ENCODE results near the gene AFF1.

Gene AFF1

DNA sequence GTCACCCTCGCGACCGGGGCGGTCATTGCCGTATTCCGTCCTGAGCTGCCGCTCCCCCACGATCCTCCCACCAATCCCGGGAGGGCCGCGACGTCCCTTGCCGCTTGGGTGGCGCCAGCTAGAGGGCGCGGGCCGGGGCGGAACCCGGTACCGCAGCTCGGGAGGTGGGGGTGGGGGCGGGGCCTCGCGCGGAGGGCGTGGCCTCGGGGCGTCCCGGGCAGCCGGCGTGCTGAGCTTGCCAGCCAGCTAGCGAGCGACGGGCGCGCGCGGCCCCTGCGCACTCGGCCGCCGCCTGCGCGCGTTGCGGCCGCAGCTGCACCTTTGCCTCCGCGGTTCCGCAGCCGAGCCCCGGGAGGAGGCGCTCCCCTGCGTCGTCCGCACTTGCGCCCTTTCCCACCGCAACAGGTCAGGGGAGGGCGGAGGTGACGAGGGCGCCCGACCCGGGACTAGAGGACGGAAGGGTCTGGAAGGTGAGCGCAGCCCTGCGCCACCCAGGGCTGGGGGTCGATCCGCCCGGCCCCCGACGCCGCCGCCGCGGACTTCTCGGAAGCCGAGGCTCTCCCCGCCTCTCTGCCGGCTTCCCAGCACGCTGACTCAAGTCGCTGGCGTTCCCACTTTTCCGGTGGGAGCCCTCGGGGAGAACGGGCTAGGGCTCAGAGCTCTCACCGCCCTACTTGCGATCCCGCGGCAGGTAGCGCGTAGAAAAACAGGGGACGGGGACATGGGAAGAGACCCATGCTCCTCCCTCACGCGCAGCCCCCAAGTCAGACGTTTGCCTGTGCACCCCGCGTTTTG lies at the start of gene AFF1:
Gene AFF1, plus strand, starts transcription at position 241 of the 795 bp plus-strand sequence. CDS start 13,523 bp downstream, outside the sequence.
- no peak for DNase-seq (ENCODE audit: low read depth, low spot score)

DNA sequence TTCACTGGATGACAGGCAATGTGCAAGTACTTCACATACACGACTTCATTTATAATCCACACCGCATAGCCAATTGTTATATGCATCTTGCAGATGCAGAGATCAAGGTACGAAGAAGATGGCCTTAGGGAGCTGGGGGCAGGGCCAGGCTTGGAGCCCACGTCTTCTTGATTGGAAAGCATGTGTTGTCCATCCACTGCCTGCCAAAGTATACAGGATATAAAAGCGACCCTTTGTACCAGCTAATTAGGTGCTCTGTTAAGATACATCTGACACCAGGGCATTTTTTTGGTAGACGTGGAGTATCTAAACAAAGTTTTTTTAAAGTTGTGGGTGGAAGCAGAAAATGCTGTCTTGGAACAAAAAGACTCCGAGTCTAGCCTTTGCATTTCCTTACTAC lies 44.0 kb upstream of the AFF1 start:
- DNase-seq (ENCODE audit: low read depth, low spot score): no peak

DNA sequence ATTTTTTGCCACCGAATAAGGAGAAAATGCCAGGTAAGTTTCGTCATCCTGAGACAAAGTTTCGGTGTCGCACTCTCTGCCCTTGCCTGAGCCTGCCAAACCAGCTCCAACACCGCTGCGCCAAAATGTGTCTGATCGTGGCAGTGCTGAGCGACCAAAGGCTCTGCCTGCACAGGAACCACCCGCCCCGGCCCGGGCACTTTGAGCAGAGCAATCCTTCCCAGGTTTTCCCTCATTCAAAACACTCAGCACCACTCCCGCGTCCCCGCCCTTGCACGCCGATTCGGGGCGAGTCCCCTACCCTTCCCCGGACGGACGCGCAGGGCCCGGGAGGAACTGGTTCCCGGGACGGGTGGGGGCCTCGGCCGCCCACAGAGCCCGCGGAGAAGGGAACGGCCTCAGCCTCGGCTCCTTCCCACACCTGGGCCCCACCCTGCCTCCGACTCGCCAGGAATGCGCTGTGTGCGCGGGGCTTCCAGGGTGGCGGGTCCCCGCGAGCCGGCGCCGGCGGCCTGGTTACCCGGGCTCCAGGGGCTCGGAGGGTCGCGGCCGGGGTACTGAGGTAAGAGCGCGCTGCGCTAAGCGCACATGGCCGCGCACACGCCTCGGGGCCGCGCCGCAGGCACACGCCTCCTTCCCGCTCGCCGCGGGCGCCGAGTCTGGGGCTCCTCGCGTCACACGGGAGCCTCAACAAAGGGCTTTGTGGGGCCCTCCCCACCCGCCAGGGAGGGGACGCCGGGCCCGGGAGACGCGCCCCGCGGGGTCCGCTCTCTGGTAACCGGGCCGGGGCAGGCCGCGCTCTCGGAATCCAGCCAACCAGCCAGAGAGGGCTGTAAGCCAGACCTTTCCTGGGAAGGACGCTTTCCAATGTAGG lies 42.8 kb upstream of the AFF1 start, which contains the start of gene C4orf36:
Gene C4orf36, minus strand, starts transcription at position 661 of the 874 bp plus-strand sequence. CDS start 902 bp downstream, outside the sequence.
- no peak for DNase-seq (ENCODE audit: low read depth, low spot score)

GRCh38 chr4:86892636-86892960 lies 42.2 kb upstream of the AFF1 start:
- no peak for DNase-seq (ENCODE audit: low read depth, low spot score)

GRCh38 chr4:86893136-86893535 lies 41.7 kb upstream of the AFF1 start:
- no peak for DNase-seq (ENCODE audit: low read depth, low spot score)

DNA sequence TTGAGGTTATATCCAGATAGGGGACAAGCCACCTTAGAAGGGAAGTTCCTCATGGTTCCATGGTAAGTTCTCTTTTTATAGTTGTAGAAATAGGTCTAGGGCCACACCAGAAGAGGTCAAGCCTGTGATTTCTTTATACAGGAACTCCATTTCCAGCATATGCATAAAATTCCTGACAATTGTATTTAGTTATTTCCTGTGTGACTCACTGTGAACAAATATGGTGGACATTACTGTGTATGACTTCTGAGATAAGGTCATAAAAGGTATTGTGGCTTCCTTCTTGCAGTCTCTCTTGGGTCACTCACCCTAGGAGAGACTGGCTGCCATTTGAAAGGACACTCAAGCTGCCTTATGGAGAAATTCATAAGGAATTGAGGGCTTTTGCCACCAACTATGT lies 40.4 kb upstream of the AFF1 start:
- no peak for DNase-seq (ENCODE audit: low read depth, low spot score)

GRCh38 chr4:86895692-86896488 lies 38.9 kb upstream of the AFF1 start:
- no peak for DNase-seq (ENCODE audit: low read depth, low spot score)

DNA sequence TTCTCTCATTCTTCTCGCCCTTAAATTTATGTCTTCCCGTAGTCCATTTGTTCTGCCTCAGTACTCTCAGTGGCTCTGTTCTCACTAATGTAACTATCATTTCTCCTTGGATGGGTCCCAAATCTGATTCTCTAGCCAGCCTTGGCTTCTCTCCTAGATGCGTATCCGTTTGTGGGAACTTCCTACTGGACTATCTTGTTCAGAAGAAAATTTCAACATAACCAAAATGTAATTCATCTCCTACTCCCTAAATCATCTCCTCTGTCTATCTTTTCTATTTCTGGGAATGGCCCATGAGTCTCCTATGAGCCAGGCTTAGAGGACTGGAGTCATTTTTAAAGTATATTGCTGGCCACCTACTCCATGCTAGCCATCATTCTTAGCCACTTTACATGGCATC lies 38.2 kb upstream of the AFF1 start:
- no peak for DNase-seq (ENCODE audit: low read depth, low spot score)

GRCh38 chr4:86898562-86898961 lies 36.2 kb upstream of the AFF1 start:
- no peak for DNase-seq (ENCODE audit: low read depth, low spot score)

GRCh38 chr4:86901864-86902263 lies 32.9 kb upstream of the AFF1 start:
- DNase-seq (ENCODE audit: low read depth, low spot score): no peak

GRCh38 chr4:86908251-86908657 lies 26.6 kb upstream of the AFF1 start:
- DNase-seq (ENCODE audit: low read depth, low spot score): no peak

DNA sequence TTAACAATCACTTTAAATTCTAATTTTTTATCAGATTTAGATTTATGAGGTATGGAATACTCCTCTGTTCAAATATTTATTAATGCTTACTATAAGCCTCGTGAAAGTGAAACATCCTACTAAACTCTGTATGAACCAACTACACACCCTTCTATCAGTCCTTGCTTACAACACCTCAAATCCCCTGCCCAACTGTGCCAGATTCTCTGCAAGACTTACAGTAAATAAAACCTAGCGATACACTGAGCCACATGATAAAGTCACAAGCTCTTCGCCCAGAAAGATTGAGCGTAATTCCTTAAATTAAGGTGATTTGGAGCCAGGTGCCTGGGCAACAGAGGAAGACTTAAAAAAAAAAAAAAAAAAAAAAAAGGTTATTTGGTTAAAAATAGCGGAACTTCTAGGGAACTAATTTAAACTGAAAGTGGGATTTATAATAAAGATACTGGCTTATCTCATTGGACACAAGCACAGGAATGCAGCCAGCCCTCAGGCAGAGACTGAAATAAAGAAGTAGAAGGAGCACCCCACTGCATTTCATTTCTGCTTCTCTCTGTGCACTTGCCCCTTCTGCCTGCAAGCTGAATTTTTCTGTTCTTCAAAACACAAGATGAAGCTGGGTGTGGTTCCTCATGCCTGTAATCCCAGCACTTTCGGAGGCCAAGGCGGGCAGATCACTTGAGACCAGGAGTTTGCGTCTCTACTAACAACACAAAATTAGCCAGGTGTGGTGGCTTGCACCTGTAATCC lies 25.1 kb upstream of the AFF1 start:
- no peak for DNase-seq (ENCODE audit: low read depth, low spot score)

- DNase-seq (ENCODE audit: low read depth, low spot score): no peak
Measured at GRCh38 chr4:86910369-86910768, 24.4 kb upstream of the AFF1 start.

- no peak for DNase-seq (ENCODE audit: low read depth, low spot score)
Measured at GRCh38 chr4:86910820-86911684, 23.8 kb upstream of the AFF1 start.

DNA sequence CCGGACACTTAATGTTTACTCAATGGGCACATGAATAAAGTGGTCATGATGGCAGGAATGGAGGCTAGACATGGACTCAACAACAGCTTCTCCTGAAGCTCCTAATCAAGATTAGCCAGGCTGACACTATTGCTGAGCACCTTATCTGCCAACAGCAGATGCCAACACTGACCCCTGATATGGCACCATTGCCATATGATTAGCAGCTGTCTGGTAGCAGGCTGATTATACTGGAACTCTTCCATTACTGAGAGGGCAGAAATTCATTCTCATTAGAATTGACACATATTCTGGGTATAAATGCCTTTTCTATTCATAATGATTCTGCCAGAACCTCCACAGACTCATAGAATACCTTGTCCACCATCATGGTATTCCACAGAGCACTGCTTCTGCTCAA lies 18.4 kb upstream of the AFF1 start:
- no peak for DNase-seq (ENCODE audit: low read depth, low spot score)

DNA sequence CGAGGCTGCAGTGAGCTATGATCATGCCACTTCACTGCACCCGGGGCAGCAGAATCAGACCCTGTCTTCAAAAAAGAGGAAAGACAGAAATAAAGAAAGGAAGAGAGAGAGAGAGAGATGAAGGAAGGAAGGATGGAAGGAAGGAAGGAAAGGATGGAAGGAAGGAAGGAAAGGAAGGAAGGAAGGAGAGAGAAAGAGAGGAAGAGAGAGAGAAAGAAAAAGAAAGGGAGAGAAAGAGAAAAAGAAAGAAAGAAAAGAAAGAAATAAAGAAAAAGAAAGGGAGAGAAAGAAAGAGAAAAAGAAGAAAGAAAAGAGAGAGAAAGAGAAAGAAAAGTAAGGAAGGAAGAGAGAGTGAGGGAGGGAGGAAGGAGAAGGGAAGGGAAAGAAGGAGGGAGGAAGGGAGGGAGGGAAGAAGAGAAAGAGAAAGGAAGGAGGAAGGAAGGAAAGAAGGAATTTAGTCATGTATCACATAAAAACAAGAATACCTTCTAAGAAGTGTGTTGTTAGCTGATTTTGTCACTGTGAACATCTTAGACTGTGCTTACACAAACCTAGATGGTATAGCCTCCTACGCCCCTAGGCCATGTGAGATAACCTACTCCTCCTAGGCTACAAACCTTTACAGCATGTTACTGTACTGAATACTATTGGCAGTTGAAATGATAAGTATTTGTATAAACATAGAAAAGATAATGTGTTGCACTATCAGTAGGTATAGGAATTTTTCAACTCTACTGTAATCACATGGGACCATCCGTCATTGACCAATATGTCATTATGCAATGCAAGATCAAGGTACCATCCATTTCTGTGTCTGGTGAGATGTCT lies 17.4 kb upstream of the AFF1 start:
- DNase-seq (ENCODE audit: low read depth, low spot score): no peak

DNA sequence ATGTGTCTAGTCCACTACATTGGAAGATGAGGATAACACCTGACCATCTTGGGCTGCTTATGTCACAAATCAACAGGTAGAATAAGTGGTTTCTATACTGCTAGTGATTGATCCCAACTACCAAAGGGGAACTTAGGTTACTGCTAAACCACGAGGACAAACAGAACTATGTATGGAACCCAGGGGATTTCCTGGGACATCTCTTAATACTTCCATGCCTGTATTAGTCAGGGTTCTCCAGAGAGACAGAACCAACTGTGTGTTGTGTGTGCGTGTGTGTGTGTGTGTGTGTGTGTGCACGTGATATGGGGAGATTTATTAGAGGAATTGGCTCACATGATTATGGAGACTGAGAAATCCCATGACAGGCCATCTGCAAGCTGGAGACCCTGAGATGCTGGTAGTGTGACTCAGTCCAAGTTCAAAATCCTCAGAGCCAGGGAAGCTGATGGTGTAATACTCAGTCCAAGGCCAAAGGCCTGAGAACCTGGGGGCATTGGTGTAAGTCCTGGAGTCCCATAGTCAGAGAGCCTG lies 16.2 kb upstream of the AFF1 start:
- no peak for DNase-seq (ENCODE audit: low read depth, low spot score)

GRCh38 chr4:86919561-86920223 lies 15.1 kb upstream of the AFF1 start:
- DNase-seq (ENCODE audit: low read depth, low spot score): no peak

Measured in iPS DF 19.7 (cell line).